OCI-LY1 (cell line): ENCODE results near the gene B4GALT4.

Source experiments
- CTCF ChIP-seq: fragments of 200-600 bp; sonication (generic), shearing (Covaris generic); IDR thresholded peaks from 2 replicates; pipeline ENCODE4 v1.5.1; 2017; ENCODE audit warnings: mild to moderate bottlenecking, antibody characterized with exemption, low read length, moderate library complexity, mixed read lengths
- EZH2 ChIP-seq: fragments of 200-600 bp; sonication (generic), shearing (Covaris generic); IDR thresholded peaks from 2 replicates; pipeline ENCODE4 v1.8.0; 2017; ENCODE audit warnings: borderline replicate concordance, mixed run types, mild to moderate bottlenecking, antibody characterized with exemption, low read length, moderate library complexity, mixed read lengths

GRCh38 chr3:119279101-119279554 lies 38.5 kb upstream of the B4GALT4 start:
- TF ChIP-seq CTCF (no peak), EZH2 (no peak)
